GM23248 (cell line): Measurements from ENCODE around the gene BCL2L11.
A peak's percentile ranks its signal among the peaks of the same experiment; 100 is the strongest.

ENCODE experiments used
- EZH2 ChIP-seq: fragments of 200-600 bp; sonication (generic); IDR thresholded peaks from 2 replicates; pipeline ENCODE4 v1.6.1; 2018; ENCODE audit warnings: antibody characterized with exemption, mild to moderate bottlenecking; ENCODE audit not compliant: insufficient read depth, poor library complexity, severe bottlenecking
- EZH2phosphoT487 ChIP-seq: fragments of 200-600 bp; sonication (generic); IDR thresholded peaks from 2 replicates; pipeline ENCODE4 v1.6.1; 2018; ENCODE audit warnings: antibody characterized with exemption, moderate library complexity, mild to moderate bottlenecking, low read depth; ENCODE audit not compliant: insufficient read depth

- no peak for TF ChIP-seq EZH2phosphoT487
- TF ChIP-seq EZH2: peak; percentile 31
Measured at GRCh38 chr2:111118481-111118980, 2.2 kb upstream of the BCL2L11 start.
